ENCODE data around the gene RHOH. TPM values are rescaled to one million over a fixed set of nuclear protein-coding genes. Genes with fewer than 3 reads are reported as not detected.
A peak's percentile ranks its signal among the peaks of the same experiment; 100 is the strongest.

Gene RHOH
- total and polyA plus RNA-seq, 2 of the 13 experiments (the other 11 are each of a cell fraction or from before 2014, with no cell fraction given): 0.57 TPM; not detected in 1

DNA sequence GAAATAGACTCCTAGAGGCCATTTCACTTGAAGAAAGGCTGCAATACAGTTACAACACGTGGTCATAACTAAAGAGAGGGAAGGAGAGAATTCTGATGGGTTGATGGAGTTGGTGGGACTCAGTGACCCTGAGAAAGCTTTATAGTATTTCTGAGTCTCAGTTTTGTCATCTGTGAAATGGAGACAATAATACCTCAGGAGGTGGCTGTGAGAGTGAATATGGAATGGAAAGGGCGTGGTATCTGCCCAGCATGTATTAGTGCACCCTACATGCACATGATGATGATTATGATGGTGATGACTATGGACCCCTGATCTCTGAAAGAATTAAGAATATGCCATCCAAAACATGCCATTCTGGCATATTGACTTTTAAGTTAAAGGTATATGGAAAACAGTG is 66.0 kb downstream of the RHOH start:
- 19% methylated on average over 2 of the region's 2 CpGs for WGBS (ENCODE audit: low lambda C conversion rate)

DNA sequence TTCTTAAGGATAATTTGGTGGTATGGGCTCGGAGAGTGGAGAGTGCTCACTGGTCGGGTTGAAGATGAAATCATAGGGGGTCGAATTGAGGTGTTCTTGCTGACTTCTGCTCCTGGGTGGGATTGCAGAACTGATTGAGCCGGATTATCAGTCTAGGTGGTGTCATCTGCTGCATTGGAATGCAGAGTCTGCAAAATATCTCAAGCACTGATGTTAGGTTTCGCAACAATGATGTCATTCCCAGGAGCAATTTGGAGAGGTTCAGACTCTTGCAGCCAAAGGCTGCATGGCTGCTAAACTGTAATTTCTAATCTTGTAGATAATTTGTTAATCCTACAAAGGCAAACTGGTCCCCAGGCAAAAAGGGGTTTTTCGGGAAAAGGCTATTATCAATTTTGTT is 67.7 kb downstream of the RHOH start:
- no TSS peak for BruUV-seq (replicated peaks)
- H3K27me3 ChIP-seq (ENCODE audit: control insufficient read depth in 1 of 2, insufficient read depth in 2 of 2, low read length in 2 of 2): no peaks in the 10 kb centered on the region
- in situ Hi-C loops (cut with HindIII; ENCODE audit: extremely low pct_ligation_motif_present, low pct_unique_long_range_greater_than_20kb) (no loop called here), intact Hi-C loops (cut with micrococcal nuclease; ENCODE audit: unreplicated experiment) (no loop called here)
- H4K20me1 ChIP-seq (ENCODE audit: insufficient read depth, low read length): no peaks in the 10 kb centered on the region
- H3K4me2 ChIP-seq (ENCODE audit: low read depth, low read length): no peak overlapping the region
- peaks cover 14% of the 10 kb centered on the region for H3K4me1 ChIP-seq (ENCODE audit: insufficient read depth, low read length)
- 39% methylated on average over 6 of the region's 6 CpGs for WGBS (ENCODE audit: low lambda C conversion rate)
- H3K4me3 ChIP-seq (replicated peaks in 1 of 3; ENCODE audit: insufficient read depth in 1 of 3, low read depth in 2 of 3, low read length in 3 of 3): no peak overlapping the region
- FAIRE-seq (no peak), ATAC-seq (no peak), DNase-seq (ENCODE audit: low spot score) (no peak)
- no peak overlapping the region for H2AFZ ChIP-seq (ENCODE audit: low read length)
- ChIA-PET POLR2A (no interaction called here), CTCF (ENCODE audit: low intra/inter-chr PET ratio, low total read pairs) (no interaction called here)
- H3K36me3 ChIP-seq (replicated peaks in 1 of 2; ENCODE audit: control insufficient read depth in 1 of 2, insufficient read depth in 2 of 2, low read length in 2 of 2): no peaks in the 10 kb centered on the region
- peaks cover 14% of the 10 kb centered on the region for H3K9me3 ChIP-seq (ENCODE audit: low read length)
- TF ChIP-seq MEIS1 (CRISPR knock-in tag; IDR thresholded peaks at IDR 0.05; ENCODE audit: borderline replicate concordance) (no peak), GABPB1 (CRISPR knock-in tag; IDR thresholded peaks at IDR 0.05) (no peak), NR2F6 (IDR thresholded peaks at IDR 0.05) (no peak), NR2F6 (CRISPR knock-in tag; IDR thresholded peaks at IDR 0.05) (no peak), MAFK (conservative IDR thresholded peaks at IDR 0.05 in 1 of 2, IDR thresholded peaks at IDR 0.05 in 1 of 2; ENCODE audit: low read length in 2 of 2) (peak; percentile 22 to 30; a peak in 2 of 4 replicates), RXRA (CRISPR knock-in tag; IDR thresholded peaks at IDR 0.05) (no peak), CEBPB (IDR thresholded peaks at IDR 0.05; ENCODE audit: borderline replicate concordance, low read depth, low read length) (peak; percentile 87), ATF7 (IDR thresholded peaks at IDR 0.05) (peak; percentile 54), ATF7 (CRISPR knock-in tag; IDR thresholded peaks at IDR 0.05) (no peak), ZNF230 (CRISPR knock-in tag; IDR thresholded peaks at IDR 0.05) (no peak), CENPT (CRISPR knock-in tag; IDR thresholded peaks at IDR 0.05; ENCODE audit: low read depth) (no peak), CEBPG (CRISPR knock-in tag; IDR thresholded peaks at IDR 0.05) (peak; percentile 46; the same call in 1 of the 2 replicates), RELA (CRISPR knock-in tag; IDR thresholded peaks at IDR 0.05) (no peak)
- TF ChIP-seq, protein P1, sequence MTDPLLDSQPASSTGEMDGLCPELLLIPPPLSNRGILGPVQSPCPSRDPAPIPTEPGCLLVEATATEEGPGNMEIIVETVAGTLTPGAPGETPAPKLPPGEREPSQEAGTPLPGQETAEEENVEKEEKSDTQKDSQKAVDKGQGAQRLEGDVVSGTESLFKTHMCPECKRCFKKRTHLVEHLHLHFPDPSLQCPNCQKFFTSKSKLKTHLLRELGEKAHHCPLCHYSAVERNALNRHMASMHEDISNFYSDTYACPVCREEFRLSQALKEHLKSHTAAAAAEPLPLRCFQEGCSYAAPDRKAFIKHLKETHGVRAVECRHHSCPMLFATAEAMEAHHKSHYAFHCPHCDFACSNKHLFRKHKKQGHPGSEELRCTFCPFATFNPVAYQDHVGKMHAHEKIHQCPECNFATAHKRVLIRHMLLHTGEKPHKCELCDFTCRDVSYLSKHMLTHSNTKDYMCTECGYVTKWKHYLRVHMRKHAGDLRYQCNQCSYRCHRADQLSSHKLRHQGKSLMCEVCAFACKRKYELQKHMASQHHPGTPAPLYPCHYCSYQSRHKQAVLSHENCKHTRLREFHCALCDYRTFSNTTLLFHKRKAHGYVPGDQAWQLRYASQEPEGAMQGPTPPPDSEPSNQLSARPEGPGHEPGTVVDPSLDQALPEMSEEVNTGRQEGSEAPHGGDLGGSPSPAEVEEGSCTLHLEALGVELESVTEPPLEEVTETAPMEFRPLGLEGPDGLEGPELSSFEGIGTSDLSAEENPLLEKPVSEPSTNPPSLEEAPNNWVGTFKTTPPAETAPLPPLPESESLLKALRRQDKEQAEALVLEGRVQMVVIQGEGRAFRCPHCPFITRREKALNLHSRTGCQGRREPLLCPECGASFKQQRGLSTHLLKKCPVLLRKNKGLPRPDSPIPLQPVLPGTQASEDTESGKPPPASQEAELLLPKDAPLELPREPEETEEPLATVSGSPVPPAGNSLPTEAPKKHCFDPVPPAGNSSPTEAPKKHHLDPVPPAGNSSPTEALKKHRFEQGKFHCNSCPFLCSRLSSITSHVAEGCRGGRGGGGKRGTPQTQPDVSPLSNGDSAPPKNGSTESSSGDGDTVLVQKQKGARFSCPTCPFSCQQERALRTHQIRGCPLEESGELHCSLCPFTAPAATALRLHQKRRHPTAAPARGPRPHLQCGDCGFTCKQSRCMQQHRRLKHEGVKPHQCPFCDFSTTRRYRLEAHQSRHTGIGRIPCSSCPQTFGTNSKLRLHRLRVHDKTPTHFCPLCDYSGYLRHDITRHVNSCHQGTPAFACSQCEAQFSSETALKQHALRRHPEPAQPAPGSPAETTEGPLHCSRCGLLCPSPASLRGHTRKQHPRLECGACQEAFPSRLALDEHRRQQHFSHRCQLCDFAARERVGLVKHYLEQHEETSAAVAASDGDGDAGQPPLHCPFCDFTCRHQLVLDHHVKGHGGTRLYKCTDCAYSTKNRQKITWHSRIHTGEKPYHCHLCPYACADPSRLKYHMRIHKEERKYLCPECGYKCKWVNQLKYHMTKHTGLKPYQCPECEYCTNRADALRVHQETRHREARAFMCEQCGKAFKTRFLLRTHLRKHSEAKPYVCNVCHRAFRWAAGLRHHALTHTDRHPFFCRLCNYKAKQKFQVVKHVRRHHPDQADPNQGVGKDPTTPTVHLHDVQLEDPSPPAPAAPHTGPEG (CRISPR knock-in tag; IDR thresholded peaks at IDR 0.05): no peak
- no peak overlapping the region for H3K27ac ChIP-seq (ENCODE audit: extremely low read length, insufficient read depth, low read length)
- no peak overlapping the region for H3K9ac ChIP-seq (ENCODE audit: insufficient read depth, low read depth, low read length)
- no peaks in the 10 kb centered on the region for H3K79me2 ChIP-seq (ENCODE audit: insufficient read depth, low read length)

More for the DNA sequence above, 66.0 kb downstream of the RHOH start:
- H3K27me3 ChIP-seq (ENCODE audit: control insufficient read depth in 1 of 2, insufficient read depth in 2 of 2, low read length in 2 of 2): no peaks in the 10 kb centered on the region
- in situ Hi-C loops (cut with HindIII; ENCODE audit: extremely low pct_ligation_motif_present, low pct_unique_long_range_greater_than_20kb) (no loop called here), intact Hi-C loops (cut with micrococcal nuclease; ENCODE audit: unreplicated experiment) (no loop called here)
- H3K9ac ChIP-seq (ENCODE audit: insufficient read depth, low read depth, low read length): no peak overlapping the region
- no TSS peak for BruUV-seq (replicated peaks)
- peaks cover 14% of the 10 kb centered on the region for H3K4me1 ChIP-seq (ENCODE audit: insufficient read depth, low read length)
- H3K27ac ChIP-seq (ENCODE audit: extremely low read length, insufficient read depth, low read length): no peak overlapping the region
- no peaks in the 10 kb centered on the region for H3K79me2 ChIP-seq (ENCODE audit: insufficient read depth, low read length)
- FAIRE-seq (no peak), ATAC-seq (no peak), DNase-seq (ENCODE audit: low spot score) (no peak)
- ChIA-PET CTCF (ENCODE audit: low intra/inter-chr PET ratio, low total read pairs) (no interaction called here), POLR2A (no interaction called here)
- no peak overlapping the region for H3K4me3 ChIP-seq (replicated peaks in 1 of 3; ENCODE audit: insufficient read depth in 1 of 3, low read depth in 2 of 3, low read length in 3 of 3)
- no peak overlapping the region for H2AFZ ChIP-seq (ENCODE audit: low read length)
- no peaks in the 10 kb centered on the region for H4K20me1 ChIP-seq (ENCODE audit: insufficient read depth, low read length)
- H3K4me2 ChIP-seq (ENCODE audit: low read depth, low read length): no peak overlapping the region
- peaks cover 14% of the 10 kb centered on the region for H3K9me3 ChIP-seq (ENCODE audit: low read length)
- TF ChIP-seq SPEN (CRISPR knock-in tag; IDR thresholded peaks at IDR 0.05; ENCODE audit: low read depth) (no peak), ZSCAN29 (CRISPR knock-in tag; conservative IDR thresholded peaks at IDR 0.05) (no peak), ZNF674 (CRISPR knock-in tag; IDR thresholded peaks at IDR 0.05; ENCODE audit: low read depth) (no peak), ZNF629 (CRISPR knock-in tag; conservative IDR thresholded peaks at IDR 0.05) (peak; percentile 56)
- no peaks in the 10 kb centered on the region for H3K36me3 ChIP-seq (replicated peaks in 1 of 2; ENCODE audit: control insufficient read depth in 1 of 2, insufficient read depth in 2 of 2, low read length in 2 of 2)

All from HepG2 (cell line).